ENCODE data around the gene SMO. TPM values are rescaled to one million over a fixed set of nuclear protein-coding genes. Genes with fewer than 3 reads are reported as not detected.
A peak's percentile ranks its signal among the peaks of the same experiment; 100 is the strongest.

SMO gene
- total RNA-seq, 1 experiment from 2014 or later: 15.7 TPM

GRCh38 chr7:129144095-129144833 is 44.2 kb upstream of the SMO start, which contains the start of gene TSPAN33:
Gene TSPAN33 (plus strand): TSS chr7:129144707. CDS start chr7:129144981, 274 bp downstream.
- no TSS peak for BruUV-seq (replicated peaks)
- Histone ChIP-seq H3K9me2 (replicated peaks; ENCODE audit: low read length) (no peaks in the 10 kb centered on the region), H3K79me2 (ENCODE audit: low read length) (no peaks in the 10 kb centered on the region), H3K36me3 (ENCODE audit: low read depth, low read length) (no peaks in the 10 kb centered on the region), H3K9me3 (ENCODE audit: low read length) (no peaks in the 10 kb centered on the region), H3K4me3 (ENCODE audit: low read length) (peak within 1 kb of the TSS; percentile 86), H3K9ac (ENCODE audit: low read length) (no peak within 1 kb of the TSS), H4K20me1 (ENCODE audit: low read length) (no peaks in the 10 kb centered on the region), H3F3A (ENCODE audit: low read length, unreplicated experiment) (no peaks in the 10 kb centered on the region), H3K4me1 (ENCODE audit: insufficient read depth, low read length) (no peaks in the 10 kb centered on the region), H3K27ac (ENCODE audit: low read length) (no peak within 1 kb of the TSS), H2AFZ (ENCODE audit: low read length) (peak within 1 kb of the TSS; percentile 97), H3K27me3 (ENCODE audit: low read length) (no peaks in the 10 kb centered on the region; the same call in 1 of the 2 replicates), H3K4me2 (ENCODE audit: low read length) (peak within 1 kb of the TSS; percentile 98)
- POLR2A ChIA-PET (ENCODE audit: unreplicated experiment): no interaction called here
- TF ChIP-seq CTCF (conservative IDR thresholded peaks at IDR 0.05; ENCODE audit: low read depth, low read length): no peak
- TF ChIP-seq EZH2 (IDR thresholded peaks at IDR 0.05; ENCODE audit: low read length, unreplicated experiment): no peak
- no peak for TF ChIP-seq EZH2phosphoT487 (IDR thresholded peaks at IDR 0.05; ENCODE audit: borderline replicate concordance, low read length)
- intact Hi-C loops (cut with micrococcal nuclease): no loop called here
- CTCF ChIA-PET: interaction anchor here (0.5 to 1.0 kb wide), 2 partner anchors 20 to 356 kb away, joined by 5 read pairs; no protein-coding TSS in a partner anchor
- peak; percentile 99 for ATAC-seq
- DNase-seq: peak; percentile 79

GRCh38 chr7:129144834-129145668 is 43.4 kb upstream of the SMO start:
- CTCF ChIA-PET: no interaction called here
- ATAC-seq (peak; percentile 10), DNase-seq (no peak)
- Histone ChIP-seq H3K4me1 (ENCODE audit: insufficient read depth, low read length) (no peaks in the 10 kb centered on the region), H3K36me3 (ENCODE audit: low read depth, low read length) (no peaks in the 10 kb centered on the region), H2AFZ (ENCODE audit: low read length) (peak overlapping the region; percentile 96), H3K9ac (ENCODE audit: low read length) (no peak overlapping the region), H3K27ac (ENCODE audit: low read length) (no peak overlapping the region), H3K4me2 (ENCODE audit: low read length) (peak overlapping the region; percentile 98), H3F3A (ENCODE audit: low read length, unreplicated experiment) (no peaks in the 10 kb centered on the region), H3K4me3 (ENCODE audit: low read length) (peak overlapping the region; percentile 73), H3K27me3 (ENCODE audit: low read length) (no peaks in the 10 kb centered on the region; the same call in 1 of the 2 replicates), H3K79me2 (ENCODE audit: low read length) (no peaks in the 10 kb centered on the region), H3K9me3 (ENCODE audit: low read length) (no peaks in the 10 kb centered on the region), H4K20me1 (ENCODE audit: low read length) (no peaks in the 10 kb centered on the region), H3K9me2 (replicated peaks; ENCODE audit: low read length) (no peaks in the 10 kb centered on the region)
- POLR2A ChIA-PET (ENCODE audit: unreplicated experiment): no interaction called here
- intact Hi-C loops (cut with micrococcal nuclease): no loop called here
- TSS peak; percentile 41 for BruUV-seq (replicated peaks)
- TF ChIP-seq EZH2phosphoT487 (IDR thresholded peaks at IDR 0.05; ENCODE audit: borderline replicate concordance, low read length) (no peak), EZH2 (IDR thresholded peaks at IDR 0.05; ENCODE audit: low read length, unreplicated experiment) (no peak), CTCF (conservative IDR thresholded peaks at IDR 0.05; ENCODE audit: low read depth, low read length) (peak; percentile 54)
